ENCODE results near the gene STOML2.
"Not testable (repeated sequence)": the region's sequence is repeated elsewhere in the genome, so short reads cannot be mapped to it uniquely, and the experiment has no call there.

Gene STOML2, protein sequence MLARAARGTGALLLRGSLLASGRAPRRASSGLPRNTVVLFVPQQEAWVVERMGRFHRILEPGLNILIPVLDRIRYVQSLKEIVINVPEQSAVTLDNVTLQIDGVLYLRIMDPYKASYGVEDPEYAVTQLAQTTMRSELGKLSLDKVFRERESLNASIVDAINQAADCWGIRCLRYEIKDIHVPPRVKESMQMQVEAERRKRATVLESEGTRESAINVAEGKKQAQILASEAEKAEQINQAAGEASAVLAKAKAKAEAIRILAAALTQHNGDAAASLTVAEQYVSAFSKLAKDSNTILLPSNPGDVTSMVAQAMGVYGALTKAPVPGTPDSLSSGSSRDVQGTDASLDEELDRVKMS

GRCh38 chr9:35102769-35103659, at the start of gene STOML2:
STOML2 (minus strand) TSS chr9:35103131; CDS start chr9:35103094, 37 bp downstream.
- DNase-seq (ENCODE audit: low spot score) = peak; percentile 95

DNA sequence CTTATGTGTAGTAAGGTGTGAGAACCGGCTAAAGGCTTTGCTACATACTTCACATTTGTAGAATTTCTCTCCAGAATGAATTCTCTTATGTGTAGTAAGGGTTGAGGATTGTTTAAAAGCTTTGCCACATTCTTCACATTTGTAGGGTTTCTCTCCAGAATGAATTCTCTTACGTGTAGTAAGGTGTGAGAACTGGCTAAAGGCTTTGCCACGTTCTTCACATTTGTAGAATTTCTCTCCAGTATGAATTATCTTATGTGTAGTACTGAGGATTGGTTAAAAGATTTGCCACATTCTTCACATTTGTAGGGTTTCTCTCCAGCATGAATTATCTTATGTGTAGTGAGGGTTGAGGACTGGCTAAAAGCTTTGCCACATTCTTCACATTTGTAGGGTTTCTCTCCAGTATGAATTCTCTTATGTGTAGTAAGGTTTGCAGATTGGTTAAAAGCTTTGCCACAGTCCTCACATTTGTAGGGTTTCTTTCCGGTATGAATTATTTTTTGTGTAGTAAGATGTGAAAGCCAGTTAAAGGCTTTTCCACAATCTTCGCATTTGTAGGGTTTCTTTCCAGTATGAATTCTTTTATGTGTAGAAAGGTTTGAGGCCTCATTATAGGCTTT, 45.1 kb upstream of the STOML2 start:
- DNase-seq (ENCODE audit: low spot score) = not testable (repeated sequence)

DNA sequence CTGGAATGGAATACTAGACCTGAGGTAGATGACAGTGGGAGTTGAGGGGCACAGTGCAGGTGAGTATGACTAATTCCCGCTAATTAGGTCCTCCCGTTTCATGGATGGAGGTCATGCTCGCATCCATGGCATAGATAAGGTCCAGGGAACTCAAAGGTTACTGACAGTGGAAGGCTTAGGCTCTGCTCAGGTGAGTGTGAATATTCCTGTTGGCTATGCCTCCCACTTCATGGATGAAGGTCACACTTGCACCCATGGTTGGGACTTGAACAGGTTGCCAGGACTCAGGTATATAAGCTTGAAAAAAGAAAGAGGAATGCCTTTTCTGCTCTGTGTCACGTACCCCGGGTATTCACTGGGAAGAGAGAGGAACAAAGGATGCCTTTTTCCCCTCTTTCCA, 39.1 kb upstream of the STOML2 start:
- no peak for DNase-seq (ENCODE audit: low spot score)

DNA sequence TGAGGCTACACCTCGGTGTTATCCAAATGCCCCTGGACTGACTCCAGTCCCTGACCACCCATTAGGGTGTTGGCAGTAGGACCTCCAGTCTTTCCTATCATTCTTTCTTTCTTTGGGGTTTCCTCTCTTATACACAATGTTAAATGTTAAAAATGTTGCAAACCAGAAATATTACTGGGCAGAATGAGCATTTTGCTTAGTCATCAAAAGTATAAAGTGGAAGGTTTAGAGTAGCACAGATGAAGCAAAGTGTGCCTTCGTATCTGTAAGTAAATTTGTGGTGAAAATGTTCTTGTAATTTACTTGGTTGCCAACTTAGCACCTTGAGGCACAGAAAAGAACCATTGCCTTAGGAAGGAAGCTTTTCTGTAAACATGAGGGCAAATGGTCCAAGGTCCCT, 37.2 kb upstream of the STOML2 start:
- DNase-seq (ENCODE audit: low spot score) = no peak

GRCh38 chr9:35136866-35137265, 33.9 kb upstream of the STOML2 start:
- DNase-seq (ENCODE audit: low spot score) = no peak

DNA sequence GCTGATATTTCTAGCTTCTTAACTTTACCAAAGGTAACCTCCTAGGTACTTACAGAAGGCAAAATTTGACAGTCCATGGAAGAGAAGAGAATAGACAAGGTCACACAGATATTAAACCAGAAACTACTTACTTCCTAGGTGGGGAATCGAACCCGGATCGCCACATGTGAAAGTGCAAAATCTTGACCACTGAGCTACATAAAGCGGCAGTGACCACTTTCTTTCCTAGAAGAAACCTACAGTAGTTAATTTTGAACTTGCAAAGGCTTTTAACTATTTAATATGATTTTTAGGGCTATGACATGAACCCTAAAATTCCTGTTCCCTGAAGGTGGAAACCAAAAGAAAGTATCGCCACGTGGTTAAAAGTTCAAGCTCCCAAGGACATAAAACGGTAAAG, 33.1 kb upstream of the STOML2 start:
- no peak for DNase-seq (ENCODE audit: low spot score)

GRCh38 chr9:35134920-35135319, 32.0 kb upstream of the STOML2 start:
- no peak for DNase-seq (ENCODE audit: low spot score)

GRCh38 chr9:35116898-35117551, 14.1 kb upstream of the STOML2 start:
- peak; percentile 93 for DNase-seq (ENCODE audit: low spot score)

GRCh38 chr9:35116539-35116897, 13.6 kb upstream of the STOML2 start:
- DNase-seq (ENCODE audit: low spot score) = no peak

DNA sequence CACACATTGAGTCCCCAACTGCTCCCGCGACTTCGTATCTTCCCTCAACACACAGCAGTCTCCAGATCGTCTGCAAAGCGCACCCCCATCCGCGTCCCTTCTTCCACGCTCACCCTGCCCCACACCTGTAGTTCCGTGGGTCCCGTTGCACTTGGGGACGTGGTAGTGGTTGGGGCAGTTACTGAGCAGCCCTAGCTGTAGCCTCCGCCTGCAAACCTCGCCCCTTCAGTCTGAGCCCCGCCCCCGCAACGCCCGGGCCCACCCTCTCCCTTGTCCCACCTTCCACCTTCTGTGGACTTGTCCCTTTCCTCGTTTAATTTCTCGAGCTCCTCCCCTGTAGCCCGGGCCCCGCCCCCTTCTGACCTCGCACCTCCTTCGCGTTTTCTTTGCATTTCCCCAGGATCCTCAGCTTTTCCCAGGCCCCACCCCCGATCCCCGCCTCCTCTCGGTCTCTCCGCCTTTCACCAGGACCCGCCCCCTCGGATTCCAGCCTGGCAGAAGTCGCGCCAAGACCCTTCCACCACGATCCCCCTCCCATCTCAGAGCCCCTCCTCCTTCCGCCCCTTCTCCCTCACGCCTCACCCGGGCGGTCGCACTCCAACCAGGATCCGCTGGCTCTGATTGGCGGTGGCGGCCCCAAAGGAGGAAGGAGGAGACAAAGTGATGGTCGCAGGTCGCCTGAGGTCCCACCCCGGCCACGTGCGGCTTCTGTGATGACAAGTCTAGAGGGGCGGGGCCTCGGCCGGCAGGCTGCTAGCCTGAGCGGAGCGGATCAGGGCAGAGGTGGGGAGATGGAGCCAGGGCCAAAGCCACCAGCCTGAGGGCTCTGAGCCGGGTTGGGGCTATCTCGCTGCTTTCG, 13.0 kb upstream of the STOML2 start, which contains the start of gene ATOSB:
Gene ATOSB (minus strand): TSS at position 183 of the 859 bp plus-strand sequence. CDS start 7,588 bp downstream, outside the sequence.
- peak; percentile 94 for DNase-seq (ENCODE audit: low spot score)

- DNase-seq (ENCODE audit: low spot score) = peak; percentile 56
Measured at GRCh38 chr9:35114840-35115628, 12.1 kb upstream of the STOML2 start.

GRCh38 chr9:35114113-35114839, 11.3 kb upstream of the STOML2 start:
- DNase-seq (ENCODE audit: low spot score) = peak; percentile 94

- DNase-seq (ENCODE audit: low spot score) = peak; percentile 62
Measured at GRCh38 chr9:35112257-35113020, 9.5 kb upstream of the STOML2 start.

- DNase-seq (ENCODE audit: low spot score) = peak; percentile 99
Measured at GRCh38 chr9:35111001-35111933, 8.3 kb upstream of the STOML2 start.

DNA sequence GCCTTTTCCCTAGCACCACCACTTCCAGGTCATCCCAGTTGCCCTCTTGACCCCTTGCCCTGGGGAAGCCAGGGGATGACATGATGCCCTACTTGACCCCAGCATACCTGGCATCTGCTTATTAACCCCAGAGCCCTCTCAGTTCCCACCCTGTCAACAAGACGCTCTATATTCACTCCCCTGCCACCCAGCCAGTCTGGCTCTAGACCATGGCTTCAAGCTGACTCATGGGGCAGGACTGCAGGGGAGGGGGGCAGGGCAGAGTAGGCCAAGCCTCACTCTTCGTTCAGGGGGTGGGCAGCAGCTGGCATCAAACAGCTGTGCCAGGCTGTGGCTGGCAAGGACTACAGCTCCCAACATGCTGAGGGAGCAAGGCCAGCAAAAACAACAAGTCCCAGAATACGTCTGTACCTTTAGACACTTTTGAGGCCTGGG, 7.4 kb upstream of the STOML2 start:
- peak; percentile 23 for DNase-seq (ENCODE audit: low spot score)

- DNase-seq (ENCODE audit: low spot score) = no peak
Measured at GRCh38 chr9:35108946-35109575, 6.1 kb upstream of the STOML2 start.

GRCh38 chr9:35108461-35108860, 5.5 kb upstream of the STOML2 start:
- no peak for DNase-seq (ENCODE audit: low spot score)

Data from CD4-positive, alpha-beta T cell treated with Interleukin-2 at 100 ng/mL for 4 hours (primary cell).